Astrocyte of the cerebellum (primary cell): ENCODE data around the gene EPX.

Experiments
- DNase-seq: peaks from one replicate; pipeline ENCODE4 v3.0.0-alpha.2; 2011; ENCODE audit warnings: low read depth
- H3K4me3 ChIP-seq: 2 replicates; pipeline ENCODE4 v1.5.1; 2011; ENCODE audit warnings: mild to moderate bottlenecking, low read depth, low read length, moderate library complexity
- CTCF ChIP-seq: IDR thresholded peaks from 2 replicates; pipeline ENCODE4 v1.5.1; 2012; ENCODE audit warnings: low read length, low read depth, moderate library complexity, mild to moderate bottlenecking; ENCODE audit errors: missing control alignments
- in situ Hi-C: cut with HindIII; loops from 2 replicates; pipeline ENCODE4 v1.10.0; 2017; ENCODE audit warnings: low sequenced_read_pairs

Gene EPX

DNA sequence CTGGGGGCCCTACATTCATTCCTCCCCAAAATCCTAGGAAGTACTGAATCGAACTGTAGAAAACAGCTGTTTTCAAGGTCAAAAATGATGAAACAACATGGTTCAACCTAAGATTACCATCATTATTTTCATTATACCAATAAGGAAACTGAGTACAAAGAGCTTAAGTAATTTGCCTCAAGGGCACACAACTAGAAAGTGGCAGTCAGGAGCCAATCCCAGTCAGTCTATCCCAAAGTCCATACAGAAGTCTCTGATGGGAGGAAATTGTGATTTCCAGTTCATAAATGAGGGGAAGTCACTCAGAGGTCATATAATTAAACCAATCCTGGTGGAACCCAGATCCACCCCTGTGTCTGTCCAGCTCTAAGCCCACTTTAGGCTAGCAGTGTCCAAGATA, 54.3 kb downstream of the EPX start:
- DNase-seq, result no peak
- no peak for TF ChIP-seq CTCF
- no peak overlapping the region for H3K4me3 ChIP-seq
- in situ Hi-C loops, result no loop called here

DNA sequence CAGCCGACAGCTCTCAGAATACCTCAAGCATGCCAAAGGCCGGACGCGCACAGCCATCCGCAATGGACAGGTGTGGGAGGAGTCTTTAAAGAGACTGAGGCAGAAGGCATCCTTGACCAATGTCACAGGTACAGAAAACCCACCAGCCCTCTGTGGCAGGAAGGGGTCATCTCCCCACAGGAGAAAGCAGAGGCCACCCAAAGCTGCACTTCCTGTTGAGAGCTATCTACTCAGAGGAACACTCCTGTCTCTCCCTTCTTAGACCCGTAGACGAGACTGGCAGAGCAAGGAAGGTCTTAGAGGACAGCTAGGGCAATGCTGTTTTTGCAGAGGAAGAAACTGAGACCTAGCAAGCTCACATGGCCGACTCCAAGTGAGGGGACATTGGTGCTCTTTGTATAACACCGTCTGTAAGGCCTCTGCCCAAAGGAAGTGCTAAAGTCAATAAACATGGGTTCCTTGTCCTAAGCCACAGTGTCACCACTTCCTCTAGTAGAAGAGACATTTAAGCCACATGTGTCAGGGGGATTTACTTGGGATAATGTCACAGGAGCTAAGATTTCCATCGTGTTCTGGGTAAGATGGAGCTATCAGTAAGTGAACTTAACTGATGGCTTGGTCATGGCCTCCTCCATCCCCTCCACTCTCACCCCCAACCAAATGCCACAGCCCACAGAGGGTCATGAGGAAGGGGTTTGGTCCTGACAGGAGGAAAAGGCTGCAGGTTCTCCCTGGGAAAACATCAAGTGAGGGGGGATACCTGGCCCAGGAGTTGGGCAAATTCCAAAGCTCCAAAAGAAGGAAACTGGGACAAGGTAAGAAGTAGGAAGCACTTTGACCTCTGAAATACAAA, 55.2 kb downstream of the EPX start:
- H3K4me3 ChIP-seq, result no peak overlapping the region
- in situ Hi-C loops, result no loop called here
- TF ChIP-seq CTCF, result no peak
- DNase-seq, result no peak

- no peak for TF ChIP-seq CTCF
- H3K4me3 ChIP-seq, result peak overlapping the region; percentile 40
- no peak for DNase-seq
- in situ Hi-C loops, result no loop called here
These were observed 56.4 kb downstream of the EPX start for GRCh38 chr17:58248955-58249269.

GRCh38 chr17:58249270-58250133, 57.0 kb downstream of the EPX start:
- H3K4me3 ChIP-seq, result peak overlapping the region; percentile 40
- in situ Hi-C loops, result no loop called here
- TF ChIP-seq CTCF, result peak; percentile 86
- no peak for DNase-seq

GRCh38 chr17:58250344-58251011, 58.0 kb downstream of the EPX start:
- no peak for DNase-seq
- in situ Hi-C loops, result no loop called here
- no peak overlapping the region for H3K4me3 ChIP-seq
- no peak for TF ChIP-seq CTCF

DNA sequence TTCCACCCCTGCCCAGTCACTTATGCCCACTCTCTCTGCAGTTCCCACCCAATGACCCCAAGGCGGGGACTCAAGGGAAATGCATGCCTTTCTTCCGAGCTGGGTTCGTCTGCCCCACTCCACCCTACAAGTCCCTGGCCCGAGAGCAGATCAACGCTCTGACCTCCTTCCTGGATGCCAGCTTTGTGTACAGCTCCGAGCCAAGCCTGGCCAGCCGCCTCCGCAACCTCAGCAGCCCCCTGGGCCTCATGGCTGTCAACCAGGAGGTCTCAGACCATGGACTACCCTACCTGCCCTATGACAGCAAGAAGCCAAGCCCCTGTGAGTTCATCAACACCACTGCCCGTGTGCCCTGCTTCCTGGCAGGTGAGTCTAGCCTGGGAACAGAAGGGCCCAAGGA, 59.6 kb downstream of the EPX start:
- in situ Hi-C loops, result no loop called here
- DNase-seq, result no peak
- no peak overlapping the region for H3K4me3 ChIP-seq
- TF ChIP-seq CTCF, result no peak
